Upper lobe of right lung (tissue), 1 donor: ENCODE data around the gene MED25. TPM values are rescaled to one million over a fixed set of nuclear protein-coding genes. Genes with fewer than 3 reads are reported as not detected.

Source experiments
- ATAC-seq: fragments of 200-7000 bp; cut with Tn5 transposase; one replicate; pipeline ENCODE4 v1.9.1; 2020; ENCODE audit warnings: mild to moderate bottlenecking, moderate library complexity
- DNase-seq: peaks from one replicate; pipeline ENCODE4 v3.0.0-alpha.2; 2020
- H3K27ac ChIP-seq: fragments of 200-600 bp; one replicate; pipeline ENCODE4 v1.8.0; 2022
- H3K27me3 ChIP-seq: fragments of 200-600 bp; one replicate; pipeline ENCODE4 v1.8.0; 2022; ENCODE audit warnings: mild to moderate bottlenecking
- H3K36me3 ChIP-seq: fragments of 200-600 bp; one replicate; pipeline ENCODE4 v1.8.0; 2022
- H3K4me1 ChIP-seq: fragments of 200-600 bp; one replicate; pipeline ENCODE4 v1.8.0; 2022
- H3K4me3 ChIP-seq: fragments of 200-600 bp; one replicate; pipeline ENCODE4 v1.8.0; 2022; ENCODE audit warnings: mild to moderate bottlenecking
- H3K9me3 ChIP-seq: fragments of 200-600 bp; one replicate; pipeline ENCODE4 v1.8.0; 2022
- intact Hi-C: fragments of 100-400 bp; cut with DNase I; formaldehyde crosslinking; loops from one replicate; pipeline ENCODE4 v1.11.0; 2022
- total RNA-seq: library from RNA; stranded (reverse); fragmentation: NEBNext Ultra II Directional; extraction: Animal tissue kit (Norgen Biotek cat#: 25700); gene quantifications from one replicate; pipeline ENCODE4 v1.2.1, GENCODE V29; 2021
- TF ChIP-seq, protein P1 (sequence below): fragments of 200-600 bp; IDR thresholded peaks from one replicate; pipeline ENCODE4 v1.8.0; 2022; ENCODE audit warnings: antibody characterized with exemption
- donor health status: DM: no; HTN: yes; CAD: no; lungs with severe emphysema.

MED25 gene
- total RNA-seq, 1 donor from 2014 or later: 45.9 TPM

DNA sequence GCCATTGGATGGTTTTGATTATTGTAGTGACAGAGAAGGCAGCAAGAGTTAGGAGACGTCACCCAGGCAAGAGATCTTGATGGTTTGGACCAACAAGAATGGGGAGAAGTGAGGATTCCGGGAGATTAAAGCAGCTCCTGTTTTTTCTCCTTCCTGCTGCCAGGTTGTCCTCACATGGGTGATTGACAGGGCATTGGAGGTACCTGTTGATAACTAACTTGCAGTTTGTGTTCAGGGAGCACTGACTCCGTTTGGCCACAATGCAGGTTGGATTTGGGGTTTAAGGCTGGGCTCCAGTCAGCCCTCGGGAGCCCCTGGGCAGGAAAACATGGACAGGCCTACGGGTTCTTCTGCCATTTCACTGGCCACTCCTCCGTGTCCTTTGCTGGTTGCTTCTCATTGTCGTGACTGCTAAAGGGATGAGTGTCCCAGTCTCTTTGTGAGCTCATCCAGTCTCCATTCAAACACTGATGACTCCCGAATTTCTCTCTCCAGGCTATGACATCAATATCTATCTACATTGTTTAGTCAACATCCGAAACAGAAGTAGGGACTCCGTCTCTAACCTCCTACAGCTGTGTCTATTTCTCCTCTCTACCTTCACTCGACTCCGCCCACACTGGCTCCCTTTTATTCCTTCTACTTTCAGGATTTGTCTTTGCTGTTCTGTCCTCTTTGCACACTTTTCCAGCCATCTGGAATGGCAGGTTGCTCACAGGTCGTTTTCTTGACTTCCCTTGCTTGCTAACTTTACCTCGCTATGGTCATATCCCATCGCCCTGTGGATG is 31.5 kb downstream of the MED25 start:
- intact Hi-C loops: no loop called here
- Histone ChIP-seq H3K36me3 (peaks cover 3% of the 10 kb centered on the region), H3K27me3 (no peaks in the 10 kb centered on the region), H3K9me3 (peaks cover 4% of the 10 kb centered on the region), H3K4me1 (peaks cover 27% of the 10 kb centered on the region), H3K4me3 (peak overlapping the region; percentile 96), H3K27ac (peak overlapping the region; percentile 99)
- ATAC-seq: no peak
- no peak for DNase-seq
- TF ChIP-seq, protein P1, sequence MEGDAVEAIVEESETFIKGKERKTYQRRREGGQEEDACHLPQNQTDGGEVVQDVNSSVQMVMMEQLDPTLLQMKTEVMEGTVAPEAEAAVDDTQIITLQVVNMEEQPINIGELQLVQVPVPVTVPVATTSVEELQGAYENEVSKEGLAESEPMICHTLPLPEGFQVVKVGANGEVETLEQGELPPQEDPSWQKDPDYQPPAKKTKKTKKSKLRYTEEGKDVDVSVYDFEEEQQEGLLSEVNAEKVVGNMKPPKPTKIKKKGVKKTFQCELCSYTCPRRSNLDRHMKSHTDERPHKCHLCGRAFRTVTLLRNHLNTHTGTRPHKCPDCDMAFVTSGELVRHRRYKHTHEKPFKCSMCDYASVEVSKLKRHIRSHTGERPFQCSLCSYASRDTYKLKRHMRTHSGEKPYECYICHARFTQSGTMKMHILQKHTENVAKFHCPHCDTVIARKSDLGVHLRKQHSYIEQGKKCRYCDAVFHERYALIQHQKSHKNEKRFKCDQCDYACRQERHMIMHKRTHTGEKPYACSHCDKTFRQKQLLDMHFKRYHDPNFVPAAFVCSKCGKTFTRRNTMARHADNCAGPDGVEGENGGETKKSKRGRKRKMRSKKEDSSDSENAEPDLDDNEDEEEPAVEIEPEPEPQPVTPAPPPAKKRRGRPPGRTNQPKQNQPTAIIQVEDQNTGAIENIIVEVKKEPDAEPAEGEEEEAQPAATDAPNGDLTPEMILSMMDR: no peak

DNA sequence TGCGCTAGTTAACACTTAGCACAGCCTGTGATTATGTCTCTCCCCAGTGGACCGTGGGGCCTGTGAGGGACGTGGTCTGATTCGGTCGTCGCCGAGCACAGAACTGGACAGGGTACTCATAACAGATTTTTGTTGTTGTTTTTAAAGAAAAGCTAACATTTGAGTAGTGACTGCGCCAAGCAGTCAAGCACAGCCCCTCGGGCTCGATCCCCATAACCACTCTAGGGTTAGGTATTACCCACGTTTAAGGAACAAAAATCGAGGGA is 32.1 kb downstream of the MED25 start:
- ATAC-seq (no peak), DNase-seq (no peak)
- Histone ChIP-seq H3K4me3 (peak overlapping the region; percentile 96), H3K4me1 (peaks cover 27% of the 10 kb centered on the region), H3K27ac (peak overlapping the region; percentile 99), H3K27me3 (no peaks in the 10 kb centered on the region), H3K36me3 (peaks cover 9% of the 10 kb centered on the region), H3K9me3 (peaks cover 4% of the 10 kb centered on the region)
- TF ChIP-seq, protein P1: no peak
- intact Hi-C loops: no loop called here

DNA sequence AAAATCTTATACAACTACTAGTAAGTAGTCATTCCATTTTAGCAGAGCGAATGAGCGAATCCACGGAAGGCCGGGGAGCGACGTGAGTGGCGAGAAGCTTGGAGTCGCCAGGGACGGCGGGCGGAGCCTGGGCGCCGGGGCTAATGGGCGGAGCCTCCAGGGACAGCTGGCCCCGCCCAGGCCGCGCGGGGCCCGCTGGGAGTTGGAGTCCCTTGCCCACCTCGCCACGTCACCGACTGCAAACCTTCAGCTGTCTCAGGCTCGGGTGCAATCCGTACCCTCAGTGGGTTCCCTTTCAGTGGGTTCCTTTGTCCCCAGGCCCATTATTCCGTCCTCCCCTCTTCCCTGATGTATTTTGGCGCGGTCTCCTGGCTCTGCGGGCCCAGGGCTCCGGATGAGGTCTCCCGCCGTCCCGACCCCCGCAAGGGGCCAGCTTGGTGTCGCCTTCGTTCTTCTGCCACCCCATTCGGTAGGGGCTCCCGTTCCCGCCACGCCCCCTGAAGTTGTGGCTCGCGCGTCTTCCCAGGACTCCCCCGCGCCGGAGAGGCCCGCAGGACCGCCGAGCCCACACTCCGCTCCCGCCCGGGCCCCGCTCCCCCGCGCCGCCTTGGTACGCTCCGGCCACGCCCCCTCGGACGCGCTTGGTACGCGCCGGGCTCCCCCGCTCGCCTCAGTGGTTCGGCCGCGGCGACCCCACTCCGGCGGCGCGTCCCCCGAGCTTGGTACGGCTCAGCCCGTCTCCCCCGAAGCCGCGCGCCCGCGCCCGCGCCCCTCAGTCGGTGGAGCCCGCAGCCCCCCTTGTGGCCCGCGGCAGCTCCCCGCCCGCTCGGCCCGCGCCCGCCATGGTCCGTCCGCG is 32.6 kb downstream of the MED25 start, which contains the start of gene PTOV1:
PTOV1 (plus strand) TSS at position 673 of the 856 bp plus-strand sequence.
- Histone ChIP-seq H3K36me3 (peaks cover 12% of the 10 kb centered on the region), H3K4me1 (peaks cover 27% of the 10 kb centered on the region), H3K27me3 (no peaks in the 10 kb centered on the region), H3K27ac (peak within 1 kb of the TSS; percentile 99), H3K9me3 (peaks cover 4% of the 10 kb centered on the region), H3K4me3 (peak within 1 kb of the TSS; percentile 96)
- DNase-seq: peak; percentile 95
- peak; percentile 95 for ATAC-seq
- TF ChIP-seq, protein P1: no peak
- intact Hi-C loops: no loop called here

DNA sequence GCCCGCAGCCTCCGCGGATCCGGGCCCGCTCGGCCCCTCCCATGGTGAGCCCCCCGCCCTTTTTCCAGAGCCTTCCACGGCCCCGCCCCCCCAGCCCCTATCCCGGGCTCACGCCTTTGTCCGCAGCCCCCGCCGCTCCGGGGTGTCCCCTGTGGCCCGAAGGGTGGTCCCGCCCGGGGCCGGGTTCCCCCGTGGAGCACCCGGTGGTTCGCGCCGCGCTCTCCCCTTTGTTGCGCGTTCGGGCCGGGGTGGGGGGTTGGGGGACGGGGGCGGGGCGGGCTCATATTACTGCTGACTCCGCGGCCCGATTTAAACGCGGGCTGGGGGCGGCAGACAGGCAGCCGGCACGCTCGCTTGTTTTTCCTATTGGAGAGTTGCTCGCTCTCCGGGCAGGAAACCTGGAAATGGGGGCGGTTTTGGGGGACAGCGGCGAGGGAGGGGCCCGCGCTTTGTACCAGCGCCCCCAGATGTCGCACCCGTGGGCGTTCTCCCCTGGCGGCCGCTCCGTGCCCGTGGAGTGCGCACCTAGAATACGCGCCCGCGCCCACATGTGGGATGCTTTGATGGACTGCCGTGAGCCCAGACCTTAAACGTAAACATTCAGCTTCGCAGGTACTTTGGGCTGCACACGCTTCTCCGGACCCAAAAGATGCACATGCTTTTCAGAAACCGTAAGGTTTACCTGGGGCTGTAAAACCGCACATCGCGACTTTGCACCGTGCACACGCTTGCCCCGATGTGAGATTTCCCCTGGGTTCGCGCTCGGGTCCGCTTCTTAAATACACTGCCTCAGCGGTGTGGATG is 33.6 kb downstream of the MED25 start:
- intact Hi-C loops: no loop called here
- Histone ChIP-seq H3K27ac (peak overlapping the region; percentile 99), H3K4me1 (peaks cover 27% of the 10 kb centered on the region), H3K9me3 (peaks cover 4% of the 10 kb centered on the region), H3K36me3 (peaks cover 12% of the 10 kb centered on the region), H3K27me3 (no peaks in the 10 kb centered on the region), H3K4me3 (peak overlapping the region; percentile 96)
- DNase-seq (no peak), ATAC-seq (no peak)
- TF ChIP-seq, protein P1: no peak

DNA sequence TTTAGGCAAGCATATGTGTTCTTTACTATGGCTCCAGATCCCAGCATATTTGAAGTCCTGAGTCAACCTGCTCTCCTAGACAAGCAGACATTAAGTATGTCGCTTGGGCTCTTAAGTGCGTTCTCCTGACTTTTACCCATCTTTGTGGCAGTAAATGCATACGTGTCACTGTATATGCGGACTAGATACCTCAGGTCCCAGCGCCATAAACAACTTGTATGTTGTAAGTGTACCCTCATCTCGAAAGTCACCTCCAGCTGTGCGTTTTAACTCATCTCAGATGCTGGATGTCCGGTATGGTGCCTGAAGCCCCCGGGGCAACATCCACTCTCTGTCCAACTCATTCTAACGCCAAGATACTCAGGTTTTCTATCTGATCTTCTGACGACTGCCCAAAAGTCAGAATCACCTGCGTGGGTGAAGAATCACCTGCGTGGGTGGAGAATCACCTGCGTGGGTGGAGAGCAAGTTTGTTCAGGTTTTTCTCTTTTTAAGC is 34.6 kb downstream of the MED25 start:
- peaks cover 27% of the 10 kb centered on the region for H3K4me1 ChIP-seq
- TF ChIP-seq, protein P1: no peak
- peaks cover 4% of the 10 kb centered on the region for H3K9me3 ChIP-seq
- H3K36me3 ChIP-seq: peaks cover 22% of the 10 kb centered on the region
- H3K4me3 ChIP-seq: peak overlapping the region; percentile 96
- no peaks in the 10 kb centered on the region for H3K27me3 ChIP-seq
- DNase-seq: no peak
- no peak for ATAC-seq
- H3K27ac ChIP-seq: no peak overlapping the region
- intact Hi-C loops: no loop called here
